ENCODE results near the gene SBNO1. TPM values are rescaled to one million over a fixed set of nuclear protein-coding genes. Genes with fewer than 3 reads are reported as not detected.
A peak's percentile ranks its signal among the peaks of the same experiment; 100 is the strongest.

SBNO1 gene
- total RNA-seq, 1 donor = 38.6 TPM

- TF ChIP-seq, protein P1, sequence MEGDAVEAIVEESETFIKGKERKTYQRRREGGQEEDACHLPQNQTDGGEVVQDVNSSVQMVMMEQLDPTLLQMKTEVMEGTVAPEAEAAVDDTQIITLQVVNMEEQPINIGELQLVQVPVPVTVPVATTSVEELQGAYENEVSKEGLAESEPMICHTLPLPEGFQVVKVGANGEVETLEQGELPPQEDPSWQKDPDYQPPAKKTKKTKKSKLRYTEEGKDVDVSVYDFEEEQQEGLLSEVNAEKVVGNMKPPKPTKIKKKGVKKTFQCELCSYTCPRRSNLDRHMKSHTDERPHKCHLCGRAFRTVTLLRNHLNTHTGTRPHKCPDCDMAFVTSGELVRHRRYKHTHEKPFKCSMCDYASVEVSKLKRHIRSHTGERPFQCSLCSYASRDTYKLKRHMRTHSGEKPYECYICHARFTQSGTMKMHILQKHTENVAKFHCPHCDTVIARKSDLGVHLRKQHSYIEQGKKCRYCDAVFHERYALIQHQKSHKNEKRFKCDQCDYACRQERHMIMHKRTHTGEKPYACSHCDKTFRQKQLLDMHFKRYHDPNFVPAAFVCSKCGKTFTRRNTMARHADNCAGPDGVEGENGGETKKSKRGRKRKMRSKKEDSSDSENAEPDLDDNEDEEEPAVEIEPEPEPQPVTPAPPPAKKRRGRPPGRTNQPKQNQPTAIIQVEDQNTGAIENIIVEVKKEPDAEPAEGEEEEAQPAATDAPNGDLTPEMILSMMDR (IDR thresholded peaks at IDR 0.05; ENCODE audit: insufficient read depth, low read length) = no peak
- no peak for DNase-seq (ENCODE audit: low read depth)
- peak overlapping the region; percentile 17 for H3K4me3 ChIP-seq (ENCODE audit: low read depth, low read length)
These were observed 34.6 kb upstream of the SBNO1 start for GRCh38 chr12:123399255-123399617.

GRCh38 chr12:123398550-123399254 is 34.1 kb upstream of the SBNO1 start:
- DNase-seq (ENCODE audit: low read depth) = peak; percentile 95
- TF ChIP-seq, protein P1 (IDR thresholded peaks at IDR 0.05; ENCODE audit: insufficient read depth, low read length) = no peak
- H3K4me3 ChIP-seq (ENCODE audit: low read depth, low read length) = peak overlapping the region; percentile 17

GRCh38 chr12:123398177-123398549 is 33.5 kb upstream of the SBNO1 start:
- DNase-seq (ENCODE audit: low read depth) = no peak
- TF ChIP-seq, protein P1 (IDR thresholded peaks at IDR 0.05; ENCODE audit: insufficient read depth, low read length) = no peak
- H3K4me3 ChIP-seq (ENCODE audit: low read depth, low read length) = peak overlapping the region; percentile 10

DNA sequence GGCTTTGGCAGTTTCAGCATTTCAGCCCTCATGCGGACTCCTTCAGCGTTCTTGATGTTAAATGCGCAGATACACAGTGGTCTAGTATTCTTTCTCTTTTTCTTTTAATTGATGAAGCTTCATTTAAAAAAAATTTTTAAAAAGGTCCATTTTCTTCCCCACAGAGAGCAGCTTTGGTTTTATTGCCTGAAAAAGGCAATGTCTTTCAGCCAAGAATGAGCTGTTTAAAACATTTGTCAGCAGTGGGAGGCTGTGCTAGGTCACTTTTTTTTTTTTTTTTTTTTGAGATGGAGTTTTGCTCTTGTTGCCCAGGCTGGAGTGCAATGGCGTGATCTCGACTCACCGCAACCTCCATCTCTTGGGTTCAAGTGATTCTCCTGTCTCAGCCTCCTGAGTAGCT is 32.8 kb upstream of the SBNO1 start:
- peak; percentile 49 for DNase-seq (ENCODE audit: low read depth)
- TF ChIP-seq, protein P1 (IDR thresholded peaks at IDR 0.05; ENCODE audit: insufficient read depth, low read length) = no peak

DNA sequence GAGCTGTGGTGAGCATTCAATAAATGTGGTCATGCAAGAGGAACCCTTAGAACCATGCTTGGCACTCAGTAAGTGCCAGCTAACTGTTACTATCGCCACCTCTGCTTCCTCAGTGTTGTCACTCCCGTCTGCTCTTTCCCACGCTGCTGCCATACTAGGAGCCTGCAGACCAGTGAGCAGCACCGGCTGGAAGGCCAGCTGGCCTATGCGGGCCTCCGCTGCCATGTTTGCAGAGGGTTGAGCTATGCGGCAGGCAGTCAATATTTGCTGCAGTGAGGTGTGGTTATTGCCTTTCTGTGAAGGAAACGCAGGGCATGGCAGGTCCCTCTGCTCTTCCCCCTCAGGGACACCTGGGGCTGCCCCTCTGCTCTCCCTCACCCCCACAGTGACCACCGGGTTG is 32.3 kb upstream of the SBNO1 start:
- TF ChIP-seq, protein P1 (IDR thresholded peaks at IDR 0.05; ENCODE audit: insufficient read depth, low read length) = no peak
- no peak for DNase-seq (ENCODE audit: low read depth)
- H3K4me3 ChIP-seq (ENCODE audit: low read depth, low read length) = no peak overlapping the region

More for the DNA sequence above, 32.8 kb upstream of the SBNO1 start:
- no peak overlapping the region for H3K4me3 ChIP-seq (ENCODE audit: low read depth, low read length)

GRCh38 chr12:123396543-123396942 is 31.9 kb upstream of the SBNO1 start:
- TF ChIP-seq, protein P1 (IDR thresholded peaks at IDR 0.05; ENCODE audit: insufficient read depth, low read length) = no peak
- H3K4me3 ChIP-seq (ENCODE audit: low read depth, low read length) = no peak overlapping the region
- DNase-seq (ENCODE audit: low read depth) = no peak

DNA sequence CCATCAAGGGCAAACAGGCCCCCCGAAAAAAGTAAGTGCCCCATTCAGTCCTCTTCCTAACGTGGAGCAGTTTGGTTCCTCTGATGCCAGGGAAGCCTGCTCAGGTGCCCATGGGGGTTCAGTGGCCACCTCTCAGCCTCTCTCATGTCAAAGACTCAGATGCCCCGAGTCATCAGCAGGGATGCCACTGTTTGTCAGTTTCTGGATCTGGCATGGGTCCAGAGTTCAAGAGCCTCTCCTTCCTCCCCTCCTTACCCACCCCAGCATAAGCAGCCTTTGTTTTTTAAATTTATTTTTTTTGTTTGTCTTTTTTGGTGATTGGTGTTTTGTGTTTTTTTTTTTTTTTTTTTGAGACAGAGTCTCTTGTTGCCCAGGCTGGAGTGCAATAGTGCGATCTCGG is 30.6 kb upstream of the SBNO1 start:
- H3K4me3 ChIP-seq (ENCODE audit: low read depth, low read length) = no peak overlapping the region
- DNase-seq (ENCODE audit: low read depth) = no peak
- TF ChIP-seq, protein P1 (IDR thresholded peaks at IDR 0.05; ENCODE audit: insufficient read depth, low read length) = no peak
